ENCODE data around the gene MIOX.

DNA sequence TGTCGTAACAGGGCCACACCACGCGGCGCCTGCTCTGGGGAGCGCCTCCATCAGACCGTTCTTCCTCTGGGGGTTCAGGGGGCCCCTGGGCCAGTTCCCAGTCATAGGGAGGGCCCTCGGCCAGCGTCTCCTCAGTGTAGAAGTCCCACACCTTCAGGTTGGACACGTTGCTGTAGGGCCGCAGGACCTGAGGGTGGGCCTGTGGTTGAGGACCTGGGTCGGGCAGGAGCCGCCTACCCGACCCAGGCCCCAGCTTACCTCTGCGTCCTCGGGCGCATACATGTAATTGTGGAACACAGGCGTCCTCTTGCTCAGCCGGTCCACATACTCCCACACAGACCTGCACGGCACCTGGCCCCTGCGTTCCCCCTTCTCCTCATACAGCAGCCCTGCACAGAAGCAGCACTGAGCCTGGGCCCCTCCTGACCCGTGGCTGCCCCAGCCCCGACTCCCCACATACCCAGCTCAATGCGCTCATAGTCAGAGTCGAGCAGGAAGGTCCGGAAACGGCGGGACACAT lies 32.0 kb upstream of the MIOX start:
- TF ChIP-seq POLR2A (IDR thresholded peaks at IDR 0.05; ENCODE audit: low read depth, low read length), result no peak
- no peak for TF ChIP-seq POLR2AphosphoS5 (IDR thresholded peaks at IDR 0.05; ENCODE audit: insufficient read depth, low read depth, low read length)
- TF ChIP-seq EZH2 (IDR thresholded peaks at IDR 0.05; ENCODE audit: borderline replicate concordance, low read depth, low read length, severe bottlenecking), result no peak
- TF ChIP-seq, protein P1, sequence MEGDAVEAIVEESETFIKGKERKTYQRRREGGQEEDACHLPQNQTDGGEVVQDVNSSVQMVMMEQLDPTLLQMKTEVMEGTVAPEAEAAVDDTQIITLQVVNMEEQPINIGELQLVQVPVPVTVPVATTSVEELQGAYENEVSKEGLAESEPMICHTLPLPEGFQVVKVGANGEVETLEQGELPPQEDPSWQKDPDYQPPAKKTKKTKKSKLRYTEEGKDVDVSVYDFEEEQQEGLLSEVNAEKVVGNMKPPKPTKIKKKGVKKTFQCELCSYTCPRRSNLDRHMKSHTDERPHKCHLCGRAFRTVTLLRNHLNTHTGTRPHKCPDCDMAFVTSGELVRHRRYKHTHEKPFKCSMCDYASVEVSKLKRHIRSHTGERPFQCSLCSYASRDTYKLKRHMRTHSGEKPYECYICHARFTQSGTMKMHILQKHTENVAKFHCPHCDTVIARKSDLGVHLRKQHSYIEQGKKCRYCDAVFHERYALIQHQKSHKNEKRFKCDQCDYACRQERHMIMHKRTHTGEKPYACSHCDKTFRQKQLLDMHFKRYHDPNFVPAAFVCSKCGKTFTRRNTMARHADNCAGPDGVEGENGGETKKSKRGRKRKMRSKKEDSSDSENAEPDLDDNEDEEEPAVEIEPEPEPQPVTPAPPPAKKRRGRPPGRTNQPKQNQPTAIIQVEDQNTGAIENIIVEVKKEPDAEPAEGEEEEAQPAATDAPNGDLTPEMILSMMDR (IDR thresholded peaks at IDR 0.05; ENCODE audit: extremely low read depth in 1 of 2, insufficient read depth in 1 of 2, low read depth in 1 of 2, low read length in 2 of 2), result no peak
